H54 (cell line): ENCODE data around the gene ULK2.

Source experiments
- DNase-seq: peaks from one replicate; pipeline ENCODE4 v3.0.0; 2011; ENCODE audit warnings: low spot score, mixed read lengths; ENCODE audit not compliant: insufficient read length
- FAIRE-seq: peaks from 3 replicates; lab custom pipeline; 2011; peaks lifted over from hg19 to GRCh38; lab: Jason Lieb, UNC
- POLR2A ChIP-seq: IDR thresholded peaks from 2 replicates; pipeline ENCODE4 v1.6.1; 2011; ENCODE audit warnings: low read depth, mild to moderate bottlenecking, low read length

The ULK2 gene

GRCh38 chr17:19753051-19753509 lies 114.7 kb downstream of the ULK2 start:
- peak; percentile 76 for TF ChIP-seq POLR2A
- peak; percentile 100 for DNase-seq
- FAIRE-seq = peak; percentile 87

DNA sequence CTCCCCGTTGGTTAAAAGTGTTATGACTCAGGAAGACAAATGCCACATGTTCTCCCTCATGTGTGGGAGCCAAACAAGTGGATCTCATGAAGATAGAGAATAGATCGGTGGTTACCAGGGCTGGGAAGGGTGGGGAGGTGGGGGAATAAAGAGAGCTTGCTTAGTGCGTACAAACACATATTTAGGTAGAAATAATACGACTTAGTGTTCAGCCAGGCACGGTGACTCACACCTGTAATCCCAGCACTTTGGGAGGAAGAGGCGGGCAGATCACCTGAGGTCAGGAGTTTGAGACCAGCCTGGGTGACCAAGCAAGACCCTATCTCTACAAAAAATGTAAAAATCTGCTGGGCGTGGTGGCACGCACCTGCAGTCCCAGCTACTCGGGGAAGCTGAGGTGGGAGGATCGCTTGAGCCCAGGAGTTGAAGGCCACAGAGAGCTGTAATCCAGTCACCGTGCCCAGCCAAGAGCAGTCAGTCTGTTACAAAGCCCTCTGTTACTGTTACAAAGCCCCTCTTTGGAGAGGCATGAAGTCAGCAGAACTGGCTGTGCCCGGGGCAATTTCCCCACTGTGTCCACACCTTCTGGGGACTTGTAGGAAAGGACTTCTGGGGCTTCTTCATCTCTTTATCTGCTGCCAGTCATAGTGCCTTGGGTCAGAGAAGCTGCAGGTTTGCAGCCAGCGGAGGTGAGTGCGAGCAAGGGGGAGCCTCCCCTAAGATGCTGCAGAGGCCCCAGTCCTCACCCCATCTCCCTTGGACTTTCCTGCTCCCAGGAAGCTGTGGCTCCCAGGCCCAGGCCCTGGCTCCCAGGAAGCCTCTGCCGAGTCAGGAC lies 115.3 kb downstream of the ULK2 start:
- FAIRE-seq (no peak), DNase-seq (no peak)
- no peak for TF ChIP-seq POLR2A

DNA sequence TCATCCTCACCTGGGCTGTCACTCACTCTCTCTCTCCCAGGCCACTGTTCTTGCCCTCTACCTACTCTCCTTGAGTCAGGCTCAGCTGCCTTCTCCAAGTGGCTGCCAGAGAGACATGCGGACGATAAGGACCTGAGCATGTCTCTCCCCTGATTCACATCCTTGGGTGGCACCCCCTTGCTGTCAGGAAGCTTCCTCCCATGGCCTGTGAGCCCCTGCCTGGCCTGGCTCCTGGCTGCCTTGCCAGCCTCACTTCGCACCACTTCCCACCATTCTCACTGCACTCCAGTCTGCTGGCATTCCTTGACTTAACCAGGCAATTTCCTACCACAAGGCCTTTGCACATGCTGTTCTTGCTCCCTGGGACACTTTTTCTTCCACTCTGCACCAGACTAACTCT lies 116.9 kb downstream of the ULK2 start:
- peak; percentile 21; the same call in 1 of the 2 replicates for TF ChIP-seq POLR2A
- no peak for FAIRE-seq
- DNase-seq = no peak

GRCh38 chr17:19750020-19750572 lies 117.6 kb downstream of the ULK2 start:
- FAIRE-seq = no peak

GRCh38 chr17:19748807-19749193 lies 118.9 kb downstream of the ULK2 start:
- no peak for TF ChIP-seq POLR2A
- DNase-seq = no peak
- no peak for FAIRE-seq

More at GRCh38 chr17:19750020-19750572, 117.6 kb downstream of the ULK2 start:
- TF ChIP-seq POLR2A = no peak
- DNase-seq = no peak

DNA sequence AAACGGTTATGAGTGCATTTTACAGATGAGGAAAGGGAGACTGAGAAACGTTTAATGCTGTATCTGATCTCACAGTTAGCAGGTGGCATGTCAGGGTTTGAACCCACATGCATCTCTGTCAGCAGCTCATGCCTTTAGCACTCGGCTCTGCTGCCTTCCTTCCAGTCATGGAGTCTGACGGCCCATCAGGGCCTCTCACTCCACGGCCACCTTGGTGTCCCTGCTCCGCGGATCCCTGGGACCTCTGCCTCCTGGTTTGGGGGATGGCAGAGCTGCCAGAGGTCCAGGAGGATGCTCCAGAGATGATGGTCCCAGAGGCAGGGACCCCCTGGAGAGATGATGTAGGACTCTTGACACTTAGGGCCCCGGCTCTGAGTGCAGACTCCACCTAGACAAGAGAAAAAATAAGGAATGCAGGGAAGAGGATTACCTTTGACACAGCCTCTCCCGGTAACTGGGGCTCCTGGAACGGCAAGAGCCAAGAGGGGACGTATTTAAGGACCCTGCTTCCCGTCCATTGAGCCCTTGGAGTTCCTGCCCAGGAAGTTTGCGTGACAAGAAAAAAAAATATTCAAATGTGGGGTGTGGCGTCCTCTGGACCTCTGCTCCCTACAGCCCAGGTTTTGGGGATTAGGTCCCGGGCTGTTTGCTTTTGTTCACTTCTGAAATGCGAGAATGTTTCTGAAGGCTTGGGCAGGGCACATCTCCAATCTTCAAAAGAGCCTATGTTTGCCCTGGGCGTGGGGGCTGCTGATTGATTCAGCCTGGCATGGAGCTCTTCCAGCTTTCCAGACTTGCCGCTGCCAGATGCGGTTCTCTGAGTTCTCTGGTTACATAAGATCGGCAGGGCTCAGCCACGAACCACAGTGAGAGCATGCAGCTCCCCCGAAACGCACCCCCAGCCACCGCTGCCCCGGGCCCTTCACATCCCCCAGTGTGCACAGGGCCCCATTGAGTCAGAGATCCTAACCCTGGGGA lies 119.6 kb downstream of the ULK2 start, which contains the start of gene ALDH3A1:
Gene ALDH3A1 (minus strand): TSS at position 470 of the 978 bp plus-strand sequence. CDS start 3,169 bp downstream, outside the sequence.
- DNase-seq (no peak), FAIRE-seq (no peak)
- no peak for TF ChIP-seq POLR2A

- no peak for FAIRE-seq
Measured at GRCh38 chr17:19747159-19747719, 120.5 kb downstream of the ULK2 start.

DNA sequence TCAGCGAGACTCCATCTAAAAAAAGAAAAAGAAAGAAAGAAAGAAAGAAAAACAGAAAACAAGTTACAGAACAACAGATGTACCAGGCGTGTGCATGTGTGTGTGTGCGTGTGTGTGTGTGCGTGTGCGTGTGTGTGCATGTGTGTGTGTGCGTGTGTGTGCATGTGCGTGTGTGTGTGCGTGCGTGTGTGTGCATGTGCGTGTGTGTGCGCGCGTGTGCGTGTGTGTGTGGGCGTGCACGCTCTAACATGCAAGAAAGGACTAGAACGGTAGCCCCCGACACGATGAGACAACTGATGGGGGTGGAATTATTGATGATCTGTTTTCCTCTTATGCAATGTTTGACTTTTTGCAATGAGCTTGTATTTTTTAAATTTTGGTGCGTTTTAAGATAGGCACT lies 121.2 kb downstream of the ULK2 start:
- no peak for TF ChIP-seq POLR2A
- no peak for FAIRE-seq
- DNase-seq = no peak

More at GRCh38 chr17:19747159-19747719, 120.5 kb downstream of the ULK2 start:
- TF ChIP-seq POLR2A = no peak
- DNase-seq = no peak

DNA sequence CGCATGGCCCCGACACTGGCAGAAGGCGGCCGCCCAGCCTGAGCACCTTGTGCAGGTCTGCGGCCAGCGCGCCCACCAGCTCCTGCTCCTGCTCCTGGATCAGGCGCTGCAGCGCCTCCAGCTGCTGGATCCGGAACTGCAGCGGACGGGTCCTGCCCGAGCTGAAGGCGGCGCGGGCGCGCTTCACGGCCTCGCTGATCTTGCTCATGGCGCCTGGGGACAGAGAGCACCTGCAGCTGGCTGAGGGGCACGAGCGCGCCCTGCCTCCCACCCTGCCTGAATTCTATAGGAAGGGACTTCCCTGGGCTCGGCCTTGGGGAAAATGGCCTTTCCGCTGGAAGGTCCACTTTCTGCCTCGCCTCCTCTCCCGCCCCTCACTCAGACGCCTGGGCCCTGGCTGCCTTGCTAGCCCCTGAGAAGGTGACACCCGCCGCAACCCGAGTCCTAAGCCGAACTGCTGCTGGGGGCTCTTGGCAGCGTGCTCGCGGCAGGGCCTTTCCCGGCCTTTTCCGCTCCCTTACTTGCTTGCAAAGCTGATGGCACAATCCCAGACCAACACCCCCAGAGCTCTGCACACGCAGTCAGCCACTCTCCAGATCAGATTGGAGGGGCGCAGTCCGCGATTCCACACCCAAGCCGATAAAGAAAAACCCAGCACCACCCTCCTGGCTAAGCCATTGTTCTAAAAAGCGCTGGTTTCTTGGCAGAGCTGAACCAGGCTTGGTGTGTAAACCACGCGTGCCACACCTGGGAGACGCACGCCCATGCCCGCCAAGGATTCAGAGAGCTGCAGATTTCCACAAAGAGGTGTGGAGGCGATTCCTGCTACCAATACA lies 122.6 kb downstream of the ULK2 start:
- DNase-seq (no peak), FAIRE-seq (no peak)
- TF ChIP-seq POLR2A = no peak

- FAIRE-seq = no peak
- no peak for TF ChIP-seq POLR2A
Measured at GRCh38 chr17:19744492-19744891, 123.2 kb downstream of the ULK2 start.

GRCh38 chr17:19743101-19744100 lies 124.3 kb downstream of the ULK2 start:
- FAIRE-seq (no peak), DNase-seq (no peak)
- no peak for TF ChIP-seq POLR2A

More at GRCh38 chr17:19744492-19744891, 123.2 kb downstream of the ULK2 start:
- DNase-seq = no peak
